Fibroblast of pulmonary artery (primary cell): Measurements from ENCODE around the gene CDYL2.

Experiments used
- DNase-seq: peaks from one replicate; pipeline ENCODE4 v3.0.0-alpha.2; 2010; ENCODE audit warnings: low read depth
- H3K4me3 ChIP-seq: replicated peaks from 2 replicates; pipeline ENCODE4 v1.5.1; 2011; ENCODE audit warnings: low read depth, mild to moderate bottlenecking, control low read depth, low read length, moderate library complexity
- CTCF ChIP-seq: IDR thresholded peaks from 2 replicates; pipeline ENCODE4 v1.5.1; 2011; ENCODE audit warnings: mild to moderate bottlenecking, control low read depth, low read length, inconsistent platforms; ENCODE audit errors: missing control alignments

CDYL2 gene

GRCh38 chr16:80804526-80805383 is at the start of gene CDYL2:
CDYL2 (minus strand) TSS chr16:80804598; CDS start chr16:80804173, 425 bp downstream.
- DNase-seq: peak; percentile 31
- no peak for TF ChIP-seq CTCF
- peak within 1 kb of the TSS; percentile 75 for H3K4me3 ChIP-seq

- peak; percentile 49 for DNase-seq
- H3K4me3 ChIP-seq: no peak overlapping the region
- TF ChIP-seq CTCF: peak; percentile 59
Measured at GRCh38 chr16:80852261-80852872, 48.0 kb upstream of the CDYL2 start.

- H3K4me3 ChIP-seq: no peak overlapping the region
- DNase-seq: no peak
- TF ChIP-seq CTCF: no peak
Measured at GRCh38 chr16:80851831-80852230, 47.4 kb upstream of the CDYL2 start.

GRCh38 chr16:80850757-80851156 is 46.4 kb upstream of the CDYL2 start:
- DNase-seq: no peak

GRCh38 chr16:80848862-80849261 is 44.5 kb upstream of the CDYL2 start:
- no peak for DNase-seq
- H3K4me3 ChIP-seq: no peak overlapping the region
- TF ChIP-seq CTCF: no peak

More at GRCh38 chr16:80850757-80851156, 46.4 kb upstream of the CDYL2 start:
- TF ChIP-seq CTCF: no peak
- no peak overlapping the region for H3K4me3 ChIP-seq

- no peak overlapping the region for H3K4me3 ChIP-seq
- no peak for TF ChIP-seq CTCF
- no peak for DNase-seq
Measured at GRCh38 chr16:80846680-80847079, 42.3 kb upstream of the CDYL2 start.

- TF ChIP-seq CTCF: no peak
- no peak for DNase-seq
- no peak overlapping the region for H3K4me3 ChIP-seq
Measured at GRCh38 chr16:80846275-80846674, 41.9 kb upstream of the CDYL2 start.
